ENCODE data around the gene TTYH3. TPM values are rescaled to one million over a fixed set of nuclear protein-coding genes. Genes with fewer than 3 reads are reported as not detected.

The TTYH3 gene
- total RNA-seq, 1 experiment from 2014 or later = 122 TPM

- H3K4me1 Mint-ChIP-seq = peaks cover 3 to 8% of the 10 kb centered on the region in 2 experiments
- no peak overlapping the region for H2BK20ac ChIP-seq (ENCODE audit: low read depth, low read length, poor library complexity, severe bottlenecking)
- no peak for TF ChIP-seq CTCF (conservative IDR thresholded peaks at IDR 0.05)
- H3K56ac ChIP-seq (ENCODE audit: insufficient read length, low read depth, low read length) = no peak overlapping the region
- H2BK120ac ChIP-seq (ENCODE audit: low read depth, low read length, poor library complexity, severe bottlenecking) = no peak overlapping the region
- H4K8ac ChIP-seq (replicated peaks; ENCODE audit: insufficient read length, low read depth, low read length) = no peak overlapping the region
- H3K79me2 ChIP-seq (ENCODE audit: insufficient read depth, low read length) = no peaks in the 10 kb centered on the region
- WGBS (ENCODE audit: extremely low coverage, insufficient read length, low lambda C conversion rate) = no CpG with 5 or more reads among the region's 8 CpGs
- H2AFZ ChIP-seq (ENCODE audit: low read length) = no peak overlapping the region
- no peak for DNase-seq
- no peak overlapping the region for H2BK5ac ChIP-seq (ENCODE audit: insufficient read length, low read length)
- H2BK15ac ChIP-seq (ENCODE audit: low read depth, low read length) = no peak overlapping the region
- no peak overlapping the region for H2AK5ac ChIP-seq (ENCODE audit: insufficient read length, low read length)
- no peak overlapping the region for H4K5ac ChIP-seq (ENCODE audit: insufficient read length, low read depth, low read length)
- H3K9me3 Mint-ChIP-seq = no peaks in the 10 kb centered on the region
- H3K27me3 Mint-ChIP-seq (ENCODE audit: low read depth) = no peaks in the 10 kb centered on the region
- peak overlapping the region in 2 of 3 experiments; percentile 89 to 94; a peak in 4 of 7 replicates for H3K27ac Mint-ChIP-seq
- no peak overlapping the region for H3K9ac ChIP-seq (ENCODE audit: extremely low read depth, insufficient read length, low read length)
- no peaks in the 10 kb centered on the region for H4K20me1 ChIP-seq (ENCODE audit: control insufficient read depth, insufficient read depth, insufficient read length)
- no peak overlapping the region for H3K23ac ChIP-seq (ENCODE audit: insufficient read length, low read depth, low read length)
- no peak overlapping the region for H3K27ac ChIP-seq (ENCODE audit: insufficient read length, low read depth, low read length)
- no peaks in the 10 kb centered on the region for H3K27me3 ChIP-seq (ENCODE audit: insufficient read depth, low read length)
- peaks cover 2% of the 10 kb centered on the region; the same call in 1 of the 2 replicates for H3K4me1 ChIP-seq (ENCODE audit: insufficient read depth, low read length)
- no peak overlapping the region for H3T11ph ChIP-seq (ENCODE audit: low read length)
- no peak overlapping the region for H3K14ac ChIP-seq (ENCODE audit: insufficient read depth, low read length)
- H4K91ac ChIP-seq (ENCODE audit: insufficient read length, low read depth, low read length) = no peak overlapping the region
- no peaks in the 10 kb centered on the region for H3K23me2 ChIP-seq (ENCODE audit: insufficient read length, low read depth, low read length, poor library complexity, severe bottlenecking)
- no peak overlapping the region for H3K4ac ChIP-seq (ENCODE audit: low read depth, low read length)
- no peak overlapping the region for H3K4me2 ChIP-seq (ENCODE audit: insufficient read depth, insufficient read length, low read length)
- H2BK12ac ChIP-seq (ENCODE audit: insufficient read length, low read depth, low read length) = no peak overlapping the region
- no peaks in the 10 kb centered on the region for H3K9me3 ChIP-seq (ENCODE audit: control insufficient read depth, low read depth, low read length)
- peaks cover 3% of the 10 kb centered on the region for H3K79me1 ChIP-seq (ENCODE audit: insufficient read depth, low read depth, low read length, poor library complexity, severe bottlenecking)
- peaks cover 20 to 33% (median 32%) of the 10 kb centered on the region in 3 experiments; a peak in 6 of 7 replicates for H3K36me3 Mint-ChIP-seq (ENCODE audit: insufficient read depth in 1 of 3, low read depth in 3 of 3)
- H3K4me3 Mint-ChIP-seq = no peak overlapping the region
- no peak overlapping the region for H3K18ac ChIP-seq (ENCODE audit: insufficient read length, low read depth, low read length)
Measured at GRCh38 chr7:2650451-2650850, 18.7 kb downstream of the TTYH3 start.
